HepG2 (cell line): ENCODE results near the gene LRRC27. TPM values are rescaled to one million over a fixed set of nuclear protein-coding genes. Genes with fewer than 3 reads are reported as not detected.

Source experiments
- CCDC6 ChIP-seq: sonication (generic); formaldehyde crosslinking; IDR thresholded peaks from 2 replicates; pipeline ENCODE4 v1.8.1; 2022; ENCODE audit warnings: mild to moderate bottlenecking, missing genetic modification reagents, moderate library complexity
- KMT2A ChIP-seq: sonication (generic); formaldehyde crosslinking; IDR thresholded peaks from 2 replicates; pipeline ENCODE4 v1.4.0; 2020; ENCODE audit warnings: missing genetic modification reagents
- MIXL1 ChIP-seq: IDR thresholded peaks from 2 replicates; pipeline ENCODE4 v1.6.1; 2016
- PCBP2 ChIP-seq: fragments of 200-400 bp; formaldehyde crosslinking; optimal IDR thresholded peaks from 2 replicates; pipeline ENCODE3; 2018; ENCODE audit warnings: low read length, low read depth; ENCODE audit not compliant: poor library complexity, severe bottlenecking
- SIX4 ChIP-seq: sonication (generic); formaldehyde crosslinking; IDR thresholded peaks from 2 replicates; pipeline ENCODE4 v1.4.0; 2020; ENCODE audit warnings: missing genetic modification reagents
- SP140L ChIP-seq: sonication (generic); formaldehyde crosslinking; IDR thresholded peaks from 2 replicates; pipeline ENCODE4 v1.4.0; 2020; ENCODE audit warnings: missing genetic modification reagents, borderline replicate concordance
- SP2 ChIP-seq: sonication (generic); formaldehyde crosslinking; IDR thresholded peaks from 2 replicates; pipeline ENCODE4 v1.5.1; 2020; ENCODE audit warnings: mild to moderate bottlenecking, missing genetic modification reagents
- STAT5B ChIP-seq: sonication (generic); formaldehyde crosslinking; IDR thresholded peaks from 2 replicates; pipeline ENCODE4 v1.4.0; 2020; ENCODE audit warnings: missing genetic modification reagents
- THYN1 ChIP-seq: sonication (generic); formaldehyde crosslinking; IDR thresholded peaks from 2 replicates; pipeline ENCODE4 v1.8.1; 2023; ENCODE audit warnings: low read depth, mild to moderate bottlenecking, moderate library complexity, missing genetic modification reagents, borderline replicate concordance
- YEATS2 ChIP-seq: sonication (generic); formaldehyde crosslinking; IDR thresholded peaks from 2 replicates; pipeline ENCODE4 v1.4.0; 2020; ENCODE audit warnings: missing genetic modification reagents, borderline replicate concordance
- ZFP36L1 ChIP-seq: sonication (generic); formaldehyde crosslinking; IDR thresholded peaks from 2 replicates; pipeline ENCODE4 v1.8.0; 2022; ENCODE audit warnings: mild to moderate bottlenecking, missing genetic modification reagents, moderate library complexity
- ZNF260 ChIP-seq: sonication (generic); formaldehyde crosslinking; IDR thresholded peaks from 2 replicates; pipeline ENCODE4 v1.4.0; 2020; ENCODE audit warnings: missing genetic modification reagents, low read depth, mild to moderate bottlenecking, borderline replicate concordance
- ZNF331 ChIP-seq: sonication (generic); formaldehyde crosslinking; IDR thresholded peaks from 2 replicates; pipeline ENCODE4 v1.4.0; 2020; ENCODE audit warnings: missing genetic modification reagents
- polyA plus RNA-seq, 8 experiments: library from polyadenylated mRNA; depleted of rRNA in 3 of 8; stranded (reverse) in 7 of 8; unstranded in 1 of 8; fragments of >200 nt; fragmentation: Illumina TruSeq in 4 of 8; extraction: Trizol in 4 of 8; gene quantifications; 2 replicates each; pipeline versions ENCODE4 v1.2.1 to v1.2.3, GENCODE V29; 2011 to 2016; ENCODE audit warnings: low read depth in 4 of 8, missing spikeins in 1 of 8, mixed read lengths in 1 of 8; ENCODE audit not compliant: insufficient read depth in 1 of 8
- total RNA-seq, 5 experiments: library from RNA; depleted of rRNA; stranded (reverse); fragments of >200 nt; fragmentation: Illumina TruSeq; extraction: Trizol; gene quantifications; 2 replicates each; pipeline ENCODE4 v1.2.3, GENCODE V29; 2016; ENCODE audit warnings: low read depth in 1 of 5
- TF ChIP-seq, protein P1 (sequence below): sonication (generic); formaldehyde crosslinking; IDR thresholded peaks from 2 replicates; pipeline ENCODE4 v1.5.1; 2020; ENCODE audit warnings: mild to moderate bottlenecking, moderate library complexity, missing genetic modification reagents
- TF ChIP-seq, protein P2 (sequence below): sonication (generic); formaldehyde crosslinking; IDR thresholded peaks from 2 replicates; pipeline ENCODE4 v1.4.0; 2020; ENCODE audit warnings: mild to moderate bottlenecking, missing genetic modification reagents
- TF ChIP-seq, protein P3 (sequence below): IDR thresholded peaks from 2 replicates; pipeline ENCODE4 v1.4.0; 2020; ENCODE audit warnings: mild to moderate bottlenecking, missing genetic modification reagents

LRRC27 gene
- total and polyA plus RNA-seq, 2 of the 13 experiments (the other 11 are each of a cell fraction or from before 2014, with no cell fraction given) = 4.2 to 4.6 TPM

DNA sequence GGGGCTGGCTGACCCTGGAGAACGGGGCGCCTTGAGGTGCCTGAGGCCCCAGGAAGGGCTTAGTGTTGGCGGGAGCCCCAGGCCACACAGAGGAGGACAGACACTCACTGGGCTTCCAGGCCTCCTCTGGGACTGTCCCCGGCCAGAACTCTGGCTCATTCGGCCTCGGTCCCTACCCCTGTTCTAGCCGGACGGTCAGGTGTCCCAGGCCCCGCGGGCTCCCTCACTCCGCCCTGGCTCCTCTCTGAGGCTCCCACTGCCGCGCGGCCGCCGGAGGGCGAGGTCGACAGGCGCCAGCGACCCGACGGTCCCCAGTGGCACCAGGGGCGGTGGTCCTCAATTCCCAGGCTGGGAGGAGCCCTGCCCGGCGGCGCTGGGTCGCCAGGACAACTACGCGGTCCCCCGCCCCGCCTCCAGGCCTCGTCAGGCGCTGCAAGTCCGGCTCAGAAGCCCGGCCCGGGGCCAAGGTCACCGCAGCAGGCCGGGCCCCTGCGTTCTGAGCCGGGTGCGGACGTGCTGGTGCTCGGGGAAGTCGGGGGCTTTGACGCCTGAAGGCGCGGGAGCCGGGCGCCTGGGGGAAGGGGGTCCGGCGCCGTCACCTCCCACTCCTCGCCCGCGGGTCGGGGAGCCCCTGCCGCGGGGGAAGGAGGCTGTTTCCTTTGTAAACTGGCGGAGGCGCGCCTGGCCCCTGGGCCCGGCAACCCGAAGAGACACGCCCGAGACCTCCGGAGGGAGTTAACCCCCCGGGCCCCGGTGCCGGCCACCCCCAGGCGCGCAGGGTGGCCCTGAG is 63.9 kb downstream of the LRRC27 start (continued):
- no peak for TF ChIP-seq CCDC6
- TF ChIP-seq ZNF260 (CRISPR knock-in tag) = no peak
- TF ChIP-seq, protein P1, sequence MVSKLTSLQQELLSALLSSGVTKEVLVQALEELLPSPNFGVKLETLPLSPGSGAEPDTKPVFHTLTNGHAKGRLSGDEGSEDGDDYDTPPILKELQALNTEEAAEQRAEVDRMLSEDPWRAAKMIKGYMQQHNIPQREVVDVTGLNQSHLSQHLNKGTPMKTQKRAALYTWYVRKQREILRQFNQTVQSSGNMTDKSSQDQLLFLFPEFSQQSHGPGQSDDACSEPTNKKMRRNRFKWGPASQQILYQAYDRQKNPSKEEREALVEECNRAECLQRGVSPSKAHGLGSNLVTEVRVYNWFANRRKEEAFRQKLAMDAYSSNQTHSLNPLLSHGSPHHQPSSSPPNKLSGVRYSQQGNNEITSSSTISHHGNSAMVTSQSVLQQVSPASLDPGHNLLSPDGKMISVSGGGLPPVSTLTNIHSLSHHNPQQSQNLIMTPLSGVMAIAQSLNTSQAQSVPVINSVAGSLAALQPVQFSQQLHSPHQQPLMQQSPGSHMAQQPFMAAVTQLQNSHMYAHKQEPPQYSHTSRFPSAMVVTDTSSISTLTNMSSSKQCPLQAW (CRISPR knock-in tag) = 0 out of 2 replicates have a peak, but pooled peaks have one; percentile 42
- TF ChIP-seq, protein P2, sequence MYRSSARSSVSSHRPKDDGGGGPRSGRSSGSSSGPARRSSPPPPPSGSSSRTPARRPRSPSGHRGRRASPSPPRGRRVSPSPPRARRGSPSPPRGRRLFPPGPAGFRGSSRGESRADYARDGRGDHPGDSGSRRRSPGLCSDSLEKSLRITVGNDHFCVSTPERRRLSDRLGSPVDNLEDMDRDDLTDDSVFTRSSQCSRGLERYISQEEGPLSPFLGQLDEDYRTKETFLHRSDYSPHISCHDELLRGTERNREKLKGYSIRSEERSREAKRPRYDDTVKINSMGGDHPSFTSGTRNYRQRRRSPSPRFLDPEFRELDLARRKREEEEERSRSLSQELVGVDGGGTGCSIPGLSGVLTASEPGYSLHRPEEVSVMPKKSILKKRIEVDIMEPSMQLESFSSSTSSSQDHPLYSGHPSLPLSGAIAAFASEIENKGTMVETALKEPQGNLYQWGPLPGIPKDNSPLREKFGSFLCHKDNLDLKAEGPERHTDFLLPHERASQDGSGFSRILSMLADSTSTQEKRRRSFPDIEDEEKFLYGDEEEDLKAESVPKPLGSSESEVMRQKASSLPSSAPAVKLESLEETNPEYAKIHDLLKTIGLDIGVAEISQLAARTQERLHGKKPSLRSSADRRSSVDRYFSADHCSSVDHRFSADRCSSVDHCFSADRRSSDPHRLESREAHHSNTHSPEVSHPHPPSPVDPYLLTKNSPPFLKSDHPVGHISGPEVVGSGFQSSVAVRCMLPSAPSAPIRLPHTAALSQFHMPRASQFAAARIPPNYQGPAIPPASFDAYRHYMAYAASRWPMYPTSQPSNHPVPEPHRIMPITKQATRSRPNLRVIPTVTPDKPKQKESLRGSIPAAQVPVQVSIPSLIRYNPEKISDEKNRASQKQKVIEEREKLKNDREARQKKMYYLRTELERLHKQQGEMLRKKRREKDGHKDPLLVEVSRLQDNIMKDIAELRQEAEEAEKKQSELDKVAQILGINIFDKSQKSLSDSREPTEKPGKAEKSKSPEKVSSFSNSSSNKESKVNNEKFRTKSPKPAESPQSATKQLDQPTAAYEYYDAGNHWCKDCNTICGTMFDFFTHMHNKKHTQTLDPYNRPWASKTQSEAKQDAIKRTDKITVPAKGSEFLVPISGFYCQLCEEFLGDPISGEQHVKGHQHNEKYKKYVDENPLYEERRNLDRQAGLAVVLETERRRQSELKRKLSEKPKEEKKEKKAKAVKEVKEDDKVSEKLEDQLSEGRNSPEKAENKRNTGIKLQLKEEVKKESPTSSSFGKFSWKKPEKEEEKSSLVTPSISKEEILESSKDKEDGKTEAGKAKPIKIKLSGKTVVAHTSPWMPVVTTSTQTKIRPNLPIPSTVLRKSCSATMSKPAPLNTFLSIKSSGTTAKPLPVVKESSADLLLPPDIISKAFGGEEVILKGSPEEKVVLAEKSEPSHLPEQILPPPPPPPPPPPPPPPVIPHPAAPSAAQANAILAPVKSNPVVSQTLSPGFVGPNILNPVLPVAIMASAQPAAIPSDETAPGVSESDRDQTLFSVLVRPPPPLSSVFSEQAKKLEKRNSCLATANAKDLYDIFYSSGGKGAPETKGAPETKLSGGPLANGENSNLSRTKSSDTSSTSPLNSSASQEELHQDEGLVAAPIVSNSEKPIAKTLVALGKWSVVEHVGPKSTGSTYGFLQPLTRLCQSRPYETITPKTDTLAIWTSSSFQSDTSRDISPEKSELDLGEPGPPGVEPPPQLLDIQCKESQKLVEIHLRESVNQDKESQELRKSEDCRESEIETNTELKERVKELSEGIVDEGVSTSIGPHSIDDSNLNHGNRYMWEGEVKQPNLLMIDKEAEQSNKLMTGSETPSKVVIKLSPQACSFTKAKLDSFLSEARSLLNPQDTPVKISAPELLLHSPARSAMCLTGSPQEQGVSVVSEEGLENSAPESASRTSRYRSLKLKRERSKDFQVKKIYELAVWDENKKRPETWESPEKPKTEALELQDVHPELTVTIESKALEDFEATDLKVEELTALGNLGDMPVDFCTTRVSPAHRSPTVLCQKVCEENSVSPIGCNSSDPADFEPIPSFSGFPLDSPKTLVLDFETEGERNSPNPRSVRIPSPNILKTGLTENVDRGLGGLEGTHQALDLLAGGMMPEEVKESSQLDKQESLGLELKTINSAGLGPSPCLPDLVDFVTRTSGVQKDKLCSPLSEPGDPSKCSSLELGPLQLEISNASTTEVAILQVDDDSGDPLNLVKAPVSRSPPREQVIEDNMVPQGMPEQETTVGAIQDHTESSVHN (CRISPR knock-in tag) = no peak
- TF ChIP-seq PCBP2 = no peak
- TF ChIP-seq ZNF331 (CRISPR knock-in tag) = peak; percentile 62; the same call in 1 of the 2 replicates
- no peak; the same call in 1 of the 2 replicates for TF ChIP-seq KMT2A (CRISPR knock-in tag)
- no peak for TF ChIP-seq THYN1 (CRISPR knock-in tag)
- TF ChIP-seq STAT5B = no peak
- no peak for TF ChIP-seq SP140L
- TF ChIP-seq MIXL1 (CRISPR knock-in tag) = no peak
- TF ChIP-seq SP2 (CRISPR knock-in tag) = no peak
- TF ChIP-seq YEATS2 (CRISPR knock-in tag) = no peak
- no peak for TF ChIP-seq ZFP36L1 (CRISPR knock-in tag)
- TF ChIP-seq SIX4 (CRISPR knock-in tag) = no peak
- TF ChIP-seq, protein P3, sequence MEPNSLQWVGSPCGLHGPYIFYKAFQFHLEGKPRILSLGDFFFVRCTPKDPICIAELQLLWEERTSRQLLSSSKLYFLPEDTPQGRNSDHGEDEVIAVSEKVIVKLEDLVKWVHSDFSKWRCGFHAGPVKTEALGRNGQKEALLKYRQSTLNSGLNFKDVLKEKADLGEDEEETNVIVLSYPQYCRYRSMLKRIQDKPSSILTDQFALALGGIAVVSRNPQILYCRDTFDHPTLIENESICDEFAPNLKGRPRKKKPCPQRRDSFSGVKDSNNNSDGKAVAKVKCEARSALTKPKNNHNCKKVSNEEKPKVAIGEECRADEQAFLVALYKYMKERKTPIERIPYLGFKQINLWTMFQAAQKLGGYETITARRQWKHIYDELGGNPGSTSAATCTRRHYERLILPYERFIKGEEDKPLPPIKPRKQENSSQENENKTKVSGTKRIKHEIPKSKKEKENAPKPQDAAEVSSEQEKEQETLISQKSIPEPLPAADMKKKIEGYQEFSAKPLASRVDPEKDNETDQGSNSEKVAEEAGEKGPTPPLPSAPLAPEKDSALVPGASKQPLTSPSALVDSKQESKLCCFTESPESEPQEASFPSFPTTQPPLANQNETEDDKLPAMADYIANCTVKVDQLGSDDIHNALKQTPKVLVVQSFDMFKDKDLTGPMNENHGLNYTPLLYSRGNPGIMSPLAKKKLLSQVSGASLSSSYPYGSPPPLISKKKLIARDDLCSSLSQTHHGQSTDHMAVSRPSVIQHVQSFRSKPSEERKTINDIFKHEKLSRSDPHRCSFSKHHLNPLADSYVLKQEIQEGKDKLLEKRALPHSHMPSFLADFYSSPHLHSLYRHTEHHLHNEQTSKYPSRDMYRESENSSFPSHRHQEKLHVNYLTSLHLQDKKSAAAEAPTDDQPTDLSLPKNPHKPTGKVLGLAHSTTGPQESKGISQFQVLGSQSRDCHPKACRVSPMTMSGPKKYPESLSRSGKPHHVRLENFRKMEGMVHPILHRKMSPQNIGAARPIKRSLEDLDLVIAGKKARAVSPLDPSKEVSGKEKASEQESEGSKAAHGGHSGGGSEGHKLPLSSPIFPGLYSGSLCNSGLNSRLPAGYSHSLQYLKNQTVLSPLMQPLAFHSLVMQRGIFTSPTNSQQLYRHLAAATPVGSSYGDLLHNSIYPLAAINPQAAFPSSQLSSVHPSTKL (CRISPR knock-in tag) = peak; percentile 52; the same call in 1 of the 2 replicates
